ENCODE measurements around the gene GYPB.
"Not testable (repeated sequence)": the region's sequence is repeated elsewhere in the genome, so short reads cannot be mapped to it uniquely, and the experiment has no call there.

Gene GYPB

DNA sequence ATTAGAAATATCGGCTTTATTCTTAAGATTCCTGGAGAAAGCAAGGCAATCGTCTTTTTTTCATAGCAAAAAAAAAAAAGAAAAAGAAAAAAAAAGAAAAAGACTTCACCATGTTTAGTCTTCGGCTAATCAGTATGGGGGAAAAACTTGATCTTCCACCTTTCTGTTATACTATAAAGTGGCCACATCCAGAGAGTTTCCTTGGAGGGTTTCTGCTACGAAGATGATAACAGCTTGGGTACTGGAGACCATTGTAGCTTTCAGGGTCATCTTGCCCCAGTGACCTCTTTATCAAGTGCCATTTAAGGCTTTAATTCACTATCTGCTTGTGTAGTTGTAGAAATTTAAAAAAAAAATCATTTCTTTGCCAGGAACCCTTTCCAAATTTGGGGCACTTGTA, 1.9 kb downstream of the GYPB start:
- in situ Hi-C loops (cut with MboI; ENCODE audit: low pct_unique_long_range_greater_than_20kb, low sequenced_read_pairs); DNase-seq: not testable (repeated sequence)

DNA sequence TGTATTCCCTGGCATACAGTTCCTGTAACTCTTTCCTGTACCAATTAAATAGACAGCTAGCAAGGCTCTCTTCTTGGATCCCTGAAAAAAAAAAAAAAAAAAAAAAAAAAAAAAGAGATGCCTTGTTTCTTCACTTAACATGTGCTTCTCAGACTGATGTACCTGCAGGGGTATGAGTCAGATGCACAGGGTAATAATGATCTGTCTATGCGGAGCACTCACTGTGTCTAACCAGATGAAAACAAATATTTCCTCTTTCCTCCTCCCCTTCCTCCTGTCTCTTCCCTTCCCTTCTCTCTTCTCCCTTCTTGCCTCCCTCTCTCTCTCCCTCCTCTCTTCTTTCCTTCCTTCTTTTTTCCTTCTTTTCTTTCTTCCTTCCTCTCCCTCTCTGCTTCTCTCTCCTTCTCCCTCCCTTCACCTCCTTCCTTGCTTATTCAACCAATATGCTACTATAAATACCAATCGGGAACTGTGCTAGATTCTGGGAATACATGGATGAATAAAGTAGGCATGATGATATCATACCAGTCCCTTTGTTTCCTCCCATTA, 3.0 kb downstream of the GYPB start:
- in situ Hi-C loops (cut with MboI; ENCODE audit: low pct_unique_long_range_greater_than_20kb, low sequenced_read_pairs): not testable (repeated sequence)

DNA sequence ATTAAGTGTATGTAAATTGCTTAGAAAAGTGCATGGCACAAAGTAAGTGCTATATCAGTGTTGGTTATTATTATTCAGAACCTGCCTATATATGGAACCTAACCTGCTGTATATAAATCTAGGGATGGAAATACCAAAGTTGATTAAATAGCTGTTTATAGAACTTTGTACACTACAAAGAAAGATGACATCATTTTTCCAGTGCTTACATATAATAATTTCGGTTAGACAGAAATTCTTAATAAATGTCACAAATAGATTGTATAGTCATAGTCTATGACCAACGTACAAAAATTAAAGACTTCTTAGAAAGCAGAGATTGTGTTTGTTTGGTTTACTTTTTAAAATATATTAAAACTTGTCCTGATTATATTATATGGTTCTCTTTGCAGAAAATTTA, 4.4 kb downstream of the GYPB start:
- in situ Hi-C loops (cut with MboI; ENCODE audit: low pct_unique_long_range_greater_than_20kb, low sequenced_read_pairs): no loop called here
- DNase-seq: no peak

More for the DNA sequence above, 3.0 kb downstream of the GYPB start:
- not testable (repeated sequence) for DNase-seq

DNA sequence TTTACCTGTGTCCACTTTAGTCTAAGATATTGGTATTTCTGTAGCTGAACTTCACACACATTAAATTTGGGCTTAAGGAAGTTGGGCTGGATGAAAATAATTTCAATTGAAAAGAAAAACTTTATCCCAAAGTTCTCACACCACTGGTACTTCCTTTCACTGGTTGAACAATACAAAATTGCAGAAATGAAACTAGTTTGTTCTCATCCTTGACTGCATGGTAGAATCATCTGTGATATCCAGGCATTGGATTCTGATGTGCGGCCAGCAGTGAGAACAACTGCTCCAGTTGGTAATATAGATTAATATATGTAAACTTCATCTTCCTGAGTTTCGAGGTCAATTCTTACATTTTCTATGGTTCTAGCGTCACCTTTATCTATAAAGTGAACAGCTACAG, 10.6 kb downstream of the GYPB start:
- in situ Hi-C loops (cut with MboI; ENCODE audit: low pct_unique_long_range_greater_than_20kb, low sequenced_read_pairs); DNase-seq: not testable (repeated sequence)

DNA sequence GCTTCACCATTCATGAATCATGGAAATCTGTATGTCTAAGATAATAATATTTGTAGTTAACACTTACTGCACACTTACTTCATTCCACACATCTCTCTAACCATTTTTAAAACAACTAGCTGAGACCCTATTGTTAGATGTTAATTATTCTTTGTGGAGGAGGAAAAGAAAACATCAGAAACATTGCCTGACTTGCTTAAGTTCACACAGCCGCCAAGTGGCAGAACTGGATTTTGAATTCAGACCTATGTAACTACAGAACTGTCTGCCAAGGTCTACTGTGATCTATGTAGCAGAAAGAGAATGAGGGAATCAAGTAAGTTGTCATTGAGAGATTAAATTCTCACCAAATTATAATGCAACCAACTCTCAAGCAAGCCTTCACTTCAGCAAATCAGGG, 11.2 kb downstream of the GYPB start:
- in situ Hi-C loops (cut with MboI; ENCODE audit: low pct_unique_long_range_greater_than_20kb, low sequenced_read_pairs): not testable (repeated sequence)

DNA sequence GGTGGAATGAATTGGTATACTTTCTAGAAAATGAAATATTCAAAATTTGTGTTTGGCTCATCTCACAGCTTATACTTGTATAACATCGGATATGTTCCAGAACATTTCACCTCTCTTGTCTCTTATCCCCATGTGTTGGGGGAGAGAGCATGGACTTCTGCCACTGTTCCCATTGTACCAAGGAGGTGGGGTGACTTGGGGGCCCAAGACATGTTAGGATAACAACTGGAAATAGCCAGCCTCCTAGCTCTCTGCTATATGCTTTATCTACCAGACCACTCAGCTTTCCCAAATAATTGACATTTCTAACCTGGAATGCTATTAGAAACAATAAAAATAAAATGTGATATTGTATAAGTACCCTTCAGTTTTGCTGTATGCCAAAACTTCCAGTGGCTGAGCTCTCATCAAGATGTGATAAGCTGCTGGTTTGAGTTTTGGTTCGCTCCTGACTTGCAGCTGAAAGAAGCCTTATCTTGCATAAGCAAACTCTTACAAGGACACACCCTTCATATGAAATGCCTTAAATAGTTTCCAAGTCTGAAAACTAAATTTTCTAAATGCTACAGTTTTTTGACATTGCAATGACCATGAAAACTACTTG, 12.9 kb downstream of the GYPB start:
- DNase-seq; in situ Hi-C loops (cut with MboI; ENCODE audit: low pct_unique_long_range_greater_than_20kb, low sequenced_read_pairs): not testable (repeated sequence)

More for the DNA sequence above, 11.2 kb downstream of the GYPB start:
- not testable (repeated sequence) for DNase-seq

DNA sequence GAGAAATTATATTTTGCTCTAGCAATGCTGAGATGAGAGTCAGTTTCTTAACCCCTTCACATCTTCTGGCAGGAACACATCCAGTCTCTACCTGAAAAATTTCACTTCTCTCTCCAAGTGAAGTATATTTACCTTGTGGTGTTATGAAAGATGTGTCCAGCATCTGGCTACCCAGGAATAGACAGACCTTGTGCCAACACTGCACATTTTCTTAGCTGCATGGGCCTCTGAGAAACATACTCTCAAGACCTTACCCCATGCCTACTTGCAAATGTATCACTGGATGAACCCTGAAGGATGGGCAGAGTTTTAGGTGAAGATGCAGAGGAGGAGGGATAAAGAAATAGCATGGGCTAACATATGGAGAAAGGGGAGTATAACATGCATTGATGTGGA, 13.6 kb downstream of the GYPB start:
- in situ Hi-C loops (cut with MboI; ENCODE audit: low pct_unique_long_range_greater_than_20kb, low sequenced_read_pairs): not testable (repeated sequence)

DNA sequence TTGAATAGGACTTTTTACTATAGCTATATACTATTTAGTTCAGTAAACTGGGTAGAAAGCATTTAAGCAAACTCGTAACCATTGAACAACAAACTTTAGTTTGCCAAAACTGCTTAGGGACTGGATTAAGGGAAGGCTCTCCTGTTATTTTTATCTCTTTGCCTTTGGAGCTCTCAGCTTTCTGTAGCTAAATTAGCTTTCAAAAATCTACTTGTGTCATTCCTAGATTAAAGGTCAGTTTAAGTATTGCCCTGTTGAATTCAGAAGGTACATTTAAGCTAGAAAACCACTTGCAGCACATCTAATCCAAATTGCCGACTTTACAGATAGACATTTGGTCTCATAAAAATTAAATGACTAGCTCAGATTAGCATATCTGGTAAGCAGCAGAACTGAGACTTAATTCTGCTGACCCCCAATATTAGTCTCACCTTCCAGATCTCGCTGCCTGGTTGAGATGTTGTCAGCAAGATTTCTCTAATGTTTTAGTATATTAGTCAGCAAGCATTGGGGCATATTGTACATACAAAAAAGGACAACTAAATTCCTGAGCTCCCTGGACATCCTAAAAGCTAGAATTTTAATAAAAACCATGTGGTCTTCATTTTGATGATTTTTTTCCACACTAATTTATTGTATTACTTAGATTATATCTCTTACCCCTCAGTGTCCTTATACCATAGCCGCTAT, 14.2 kb downstream of the GYPB start:
- DNase-seq; in situ Hi-C loops (cut with MboI; ENCODE audit: low pct_unique_long_range_greater_than_20kb, low sequenced_read_pairs): not testable (repeated sequence)

More for the DNA sequence above, 13.6 kb downstream of the GYPB start:
- DNase-seq: not testable (repeated sequence)

DNA sequence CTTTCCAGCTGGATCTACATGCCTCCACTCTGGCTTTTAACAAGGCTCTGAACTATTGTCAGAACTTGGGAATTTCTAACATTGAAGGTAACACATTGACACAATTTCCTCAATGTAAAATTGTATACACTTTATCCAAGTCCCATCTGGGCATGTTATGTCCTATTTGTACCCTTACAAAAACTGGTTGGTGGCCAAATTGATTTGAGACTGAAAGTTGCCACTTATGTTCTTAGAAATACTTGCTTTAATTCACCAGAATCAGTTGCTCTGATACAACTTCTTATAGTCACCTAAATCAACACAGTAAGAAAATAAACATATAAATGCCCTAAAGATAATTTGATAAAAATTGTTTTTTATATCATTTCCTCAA, 15.3 kb downstream of the GYPB start:
- DNase-seq; in situ Hi-C loops (cut with MboI; ENCODE audit: low pct_unique_long_range_greater_than_20kb, low sequenced_read_pairs): not testable (repeated sequence)

DNA sequence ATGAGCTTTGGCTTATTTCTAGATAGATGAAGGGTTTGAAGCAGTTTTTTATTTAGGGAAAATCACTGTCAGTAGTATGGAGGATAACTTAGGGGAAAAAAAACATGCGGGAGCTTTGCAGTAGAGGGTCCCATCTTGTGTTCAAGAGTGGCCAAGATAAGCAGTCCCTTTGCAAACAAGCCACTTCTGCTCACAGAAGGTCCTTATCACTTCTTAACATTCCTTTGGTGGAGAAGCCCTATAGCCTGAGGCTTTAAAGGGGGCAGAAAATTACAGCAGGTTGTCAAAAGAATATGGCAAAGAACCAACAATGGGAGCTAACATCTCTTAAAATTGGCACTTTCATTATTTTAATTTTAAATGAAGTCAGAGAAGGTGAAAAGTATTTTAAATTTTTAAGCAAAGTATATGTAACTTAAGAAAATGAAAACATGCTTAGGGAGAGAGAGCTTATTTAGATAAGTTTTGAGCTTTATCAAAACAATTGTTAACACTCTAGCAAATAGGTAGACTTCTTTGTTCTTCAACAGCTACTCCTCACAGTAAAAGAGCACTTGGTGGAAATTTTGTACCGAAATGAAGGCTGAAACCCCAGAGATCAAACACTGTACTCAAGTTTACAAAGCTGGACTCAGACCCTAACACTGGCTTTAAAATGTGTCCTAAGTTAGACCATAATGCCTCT, 15.8 kb downstream of the GYPB start:
- DNase-seq; in situ Hi-C loops (cut with MboI; ENCODE audit: low pct_unique_long_range_greater_than_20kb, low sequenced_read_pairs): not testable (repeated sequence)

DNA sequence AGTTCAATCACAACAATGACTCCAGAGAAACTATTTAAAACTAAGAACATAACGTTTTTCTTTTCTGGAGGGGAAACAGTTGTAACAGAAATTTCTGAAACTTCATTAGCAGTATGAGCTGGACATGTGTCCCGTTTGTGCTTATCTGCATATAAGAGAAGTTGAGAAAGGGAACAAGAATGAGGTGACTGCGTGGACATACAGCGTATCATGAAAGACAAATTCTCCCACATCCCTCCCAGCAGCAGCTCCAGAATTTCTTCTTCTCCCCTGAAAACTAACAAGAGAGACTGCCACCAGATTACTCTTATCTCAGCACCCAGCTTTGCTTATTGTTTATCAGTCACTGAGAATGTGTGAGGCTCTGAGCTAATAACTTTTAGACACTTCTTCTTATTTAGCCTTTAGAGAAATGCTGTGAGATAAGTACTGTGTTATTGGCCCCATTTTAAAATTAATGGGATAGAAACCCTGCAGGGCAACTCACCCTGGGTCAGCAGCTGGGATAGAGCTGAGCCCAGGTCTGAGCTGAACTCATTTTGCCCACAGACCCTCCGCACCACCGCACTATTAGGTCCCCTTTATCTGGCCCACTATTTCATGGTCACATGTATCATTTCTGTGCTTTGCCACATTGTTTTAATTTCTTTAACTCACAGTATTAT, 18.7 kb downstream of the GYPB start:
- in situ Hi-C loops (cut with MboI; ENCODE audit: low pct_unique_long_range_greater_than_20kb, low sequenced_read_pairs); DNase-seq: not testable (repeated sequence)

DNA sequence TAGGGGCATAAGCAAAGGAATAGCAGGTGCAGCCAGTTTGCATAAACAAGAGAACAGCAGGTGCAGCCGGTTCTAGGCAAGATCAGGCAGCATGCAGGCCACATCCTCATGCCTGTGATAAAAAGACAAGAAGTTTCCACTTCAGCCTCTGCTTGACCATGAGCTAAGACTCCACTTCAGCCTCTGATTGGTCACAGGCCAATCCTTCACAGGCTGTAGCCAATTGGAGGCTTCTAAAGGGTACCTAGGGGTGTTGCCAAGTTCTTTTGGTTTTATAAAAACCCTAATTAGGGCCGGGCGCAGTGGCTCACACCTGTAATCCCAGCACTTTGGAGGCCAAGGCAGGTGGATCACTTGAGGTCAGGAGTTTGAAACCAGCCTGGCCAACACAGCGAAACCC, 23.0 kb downstream of the GYPB start:
- DNase-seq; in situ Hi-C loops (cut with MboI; ENCODE audit: low pct_unique_long_range_greater_than_20kb, low sequenced_read_pairs): not testable (repeated sequence)

DNA sequence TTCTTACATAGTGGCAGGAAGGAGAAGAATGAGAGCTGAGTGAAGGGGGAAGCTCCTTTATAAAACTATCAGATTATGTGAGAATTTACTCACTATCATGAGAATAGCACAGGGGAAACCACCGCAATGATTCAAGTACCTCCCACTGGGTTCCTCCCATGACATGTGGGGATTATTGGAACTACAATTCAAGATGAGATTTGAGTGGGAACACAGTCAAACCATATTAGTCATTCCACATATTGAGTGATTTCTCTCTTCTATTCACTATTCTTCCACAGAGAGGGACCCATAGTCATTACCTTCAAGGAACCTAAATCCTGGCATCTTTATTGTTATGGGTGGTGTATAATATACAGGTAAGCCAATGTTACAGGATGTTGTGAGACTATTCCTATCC, 27.4 kb downstream of the GYPB start:
- in situ Hi-C loops (cut with MboI; ENCODE audit: low pct_unique_long_range_greater_than_20kb, low sequenced_read_pairs); DNase-seq: not testable (repeated sequence)

DNA sequence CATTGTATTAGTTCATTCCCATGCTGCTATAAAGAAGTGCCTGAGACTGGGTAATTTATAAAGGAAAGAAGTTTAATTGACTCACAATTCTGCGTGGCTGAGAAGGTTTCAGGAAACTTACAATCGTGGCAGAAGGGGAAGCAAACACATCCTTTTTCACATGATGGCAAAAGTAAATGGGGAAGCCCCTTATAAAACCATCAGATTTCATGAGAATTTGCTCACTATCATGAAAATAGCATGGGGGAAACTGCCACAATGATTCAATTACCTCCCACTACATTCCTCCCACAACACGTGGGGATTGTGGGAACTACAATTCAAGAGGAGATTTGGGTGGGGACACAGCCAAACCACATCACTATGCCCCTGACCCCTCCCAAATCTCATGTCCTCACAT, 28.5 kb downstream of the GYPB start:
- DNase-seq; in situ Hi-C loops (cut with MboI; ENCODE audit: low pct_unique_long_range_greater_than_20kb, low sequenced_read_pairs): not testable (repeated sequence)

DNA sequence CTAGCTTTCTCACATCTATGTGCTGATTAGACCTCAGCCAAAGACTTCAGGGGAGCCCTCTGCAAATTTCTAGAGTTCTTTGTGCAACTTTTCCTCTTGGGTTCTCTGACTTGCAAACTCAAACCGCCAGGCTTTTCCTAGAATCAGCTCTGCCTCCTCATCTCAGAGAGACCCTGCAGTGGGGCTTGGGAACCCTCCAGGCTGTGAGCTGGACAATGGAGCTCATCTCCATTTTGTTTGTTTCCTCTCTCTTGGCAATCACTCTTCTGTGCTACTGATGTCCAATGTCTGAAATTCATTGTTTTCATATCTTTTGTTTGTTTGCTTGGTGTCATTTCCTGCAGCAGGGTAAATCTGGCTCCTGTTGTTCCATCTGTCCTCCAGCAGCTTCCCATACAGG, 33.0 kb downstream of the GYPB start:
- in situ Hi-C loops (cut with MboI; ENCODE audit: low pct_unique_long_range_greater_than_20kb, low sequenced_read_pairs): no loop called here
- DNase-seq: no peak

DNA sequence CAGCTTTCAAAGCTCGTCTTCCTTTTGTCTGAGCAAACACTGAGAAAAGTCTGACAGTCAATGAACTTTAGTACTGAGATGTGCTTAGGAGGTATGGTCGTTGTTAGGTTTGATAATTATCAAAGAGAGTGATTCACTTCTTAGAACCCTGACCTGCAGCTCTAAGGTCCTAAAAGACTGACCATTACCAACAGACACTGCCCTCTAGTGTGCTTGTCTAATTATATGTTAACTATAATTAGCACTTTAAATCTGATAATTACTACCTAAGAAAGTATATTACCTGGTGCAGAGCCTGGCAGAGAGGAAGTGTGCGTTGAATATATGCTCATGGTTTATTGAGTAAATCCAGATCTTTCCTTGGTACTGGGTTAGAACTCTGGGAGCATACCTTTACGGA, 38.4 kb downstream of the GYPB start:
- in situ Hi-C loops (cut with MboI; ENCODE audit: low pct_unique_long_range_greater_than_20kb, low sequenced_read_pairs): not testable (repeated sequence)

DNA sequence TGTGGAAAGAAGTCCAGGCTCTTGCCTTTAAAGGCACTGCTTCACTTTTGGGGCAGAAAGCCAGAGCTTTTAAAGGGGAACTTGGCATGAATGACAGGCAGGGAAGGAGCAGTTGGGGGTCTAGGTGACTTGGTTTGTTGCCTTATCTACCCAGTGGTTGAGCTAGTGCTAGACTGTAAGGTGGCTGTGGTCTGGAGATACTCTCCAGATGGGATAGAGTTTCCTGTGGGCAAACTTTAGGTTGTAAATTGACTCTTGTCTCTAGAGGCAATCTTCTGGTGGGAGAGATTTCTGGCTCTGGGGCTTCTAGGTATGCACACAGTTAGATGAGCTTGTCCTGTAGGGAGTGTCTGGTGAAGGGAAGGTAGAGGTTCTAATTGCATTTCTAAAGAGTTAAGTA, 43.7 kb downstream of the GYPB start:
- peak; percentile 70 for DNase-seq
- in situ Hi-C loops (cut with MboI; ENCODE audit: low pct_unique_long_range_greater_than_20kb, low sequenced_read_pairs): not testable (repeated sequence)

More for the DNA sequence above, 38.4 kb downstream of the GYPB start:
- DNase-seq: peak; percentile 5

DNA sequence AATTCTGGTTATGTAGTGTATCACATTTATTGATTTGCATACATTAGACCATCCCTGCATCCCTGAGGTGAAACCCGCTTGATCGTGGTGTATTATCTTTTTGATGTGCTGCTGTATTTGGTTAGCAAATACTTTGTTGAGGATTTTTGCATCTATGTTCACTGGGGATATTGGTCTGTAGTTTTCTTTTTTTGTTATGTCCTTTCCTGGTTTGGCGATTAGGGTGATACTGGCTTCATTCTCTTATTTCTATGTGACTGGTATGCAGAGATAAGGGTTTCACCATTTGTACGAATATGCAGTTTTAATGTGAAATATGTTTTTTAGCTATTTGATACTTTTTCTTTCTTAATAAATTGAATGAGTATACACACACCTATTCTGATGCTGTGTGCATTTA, 45.2 kb downstream of the GYPB start:
- DNase-seq; in situ Hi-C loops (cut with MboI; ENCODE audit: low pct_unique_long_range_greater_than_20kb, low sequenced_read_pairs): not testable (repeated sequence)

DNA sequence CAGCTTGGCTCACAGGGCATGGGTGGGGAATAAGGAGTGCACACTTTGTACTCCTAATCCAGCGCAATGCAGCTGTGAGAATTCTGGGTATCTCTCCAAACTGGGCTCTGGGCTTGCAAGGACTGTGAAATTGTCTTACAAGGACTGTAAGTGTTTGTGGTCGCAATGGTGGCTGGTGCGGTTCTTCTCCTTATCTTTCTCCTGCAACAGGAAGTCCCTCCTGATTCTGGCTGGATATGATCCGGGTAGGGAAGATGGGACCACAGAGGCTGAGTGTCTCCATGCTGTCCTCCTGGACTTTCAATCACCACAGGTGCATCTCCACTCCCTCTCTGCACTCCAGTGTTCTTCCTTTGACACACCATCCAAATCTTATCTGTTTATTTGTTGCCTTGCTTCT, 58.1 kb downstream of the GYPB start:
- in situ Hi-C loops (cut with MboI; ENCODE audit: low pct_unique_long_range_greater_than_20kb, low sequenced_read_pairs): no loop called here
- DNase-seq: peak; percentile 18
